GM03348 (cell line): Measurements from ENCODE around the gene NCDN.
"Not testable (repeated sequence)": the region's sequence is repeated elsewhere in the genome, so short reads cannot be mapped to it uniquely, and the experiment has no call there.

Source experiments
- DNase-seq: peaks from one replicate; pipeline ENCODE4 v3.0.0; 2012; ENCODE audit warnings: low spot score

NCDN gene

GRCh38 chr1:35568975-35569395, 11.4 kb downstream of the NCDN start:
- peak; percentile 85 for DNase-seq

GRCh38 chr1:35569936-35570335, 12.3 kb downstream of the NCDN start:
- DNase-seq, result no peak

- no peak for DNase-seq
These were observed 13.1 kb downstream of the NCDN start for GRCh38 chr1:35570589-35571137.

- no peak for DNase-seq
These were observed 13.7 kb downstream of the NCDN start for GRCh38 chr1:35571263-35571662.

GRCh38 chr1:35572296-35572695, 14.7 kb downstream of the NCDN start:
- DNase-seq, result no peak

- peak; percentile 85 for DNase-seq
These were observed 15.9 kb downstream of the NCDN start, which contains the start of gene TFAP2E for GRCh38 chr1:35573198-35574124. TFAP2E (plus strand) TSS chr1:35573314; CDS start chr1:35573578, 264 bp downstream.

- DNase-seq, result no peak
These were observed 16.6 kb downstream of the NCDN start for GRCh38 chr1:35574125-35574654.

- DNase-seq, result no peak
These were observed 17.2 kb downstream of the NCDN start for GRCh38 chr1:35574655-35575415.

GRCh38 chr1:35575416-35575958, 17.9 kb downstream of the NCDN start:
- DNase-seq, result no peak

GRCh38 chr1:35576061-35576765, 18.6 kb downstream of the NCDN start:
- no peak for DNase-seq

- not testable (repeated sequence) for DNase-seq
These were observed 19.1 kb downstream of the NCDN start for GRCh38 chr1:35576766-35577070.

GRCh38 chr1:35577071-35577998, 19.7 kb downstream of the NCDN start:
- peak; percentile 48 for DNase-seq

GRCh38 chr1:35580949-35581388, 23.4 kb downstream of the NCDN start:
- DNase-seq, result no peak

GRCh38 chr1:35581621-35582020, 24.0 kb downstream of the NCDN start:
- not testable (repeated sequence) for DNase-seq

GRCh38 chr1:35585281-35585680, 27.7 kb downstream of the NCDN start:
- DNase-seq, result no peak

- DNase-seq, result not testable (repeated sequence)
These were observed 28.2 kb downstream of the NCDN start for GRCh38 chr1:35585805-35586204.

GRCh38 chr1:35586808-35587207, 29.2 kb downstream of the NCDN start:
- DNase-seq, result no peak

- no peak for DNase-seq
These were observed 30.1 kb downstream of the NCDN start for GRCh38 chr1:35587736-35588135.

- DNase-seq, result no peak
These were observed 30.8 kb downstream of the NCDN start for GRCh38 chr1:35588197-35588910.
